ENCODE results near the gene TKTL2. TPM values are rescaled to one million over a fixed set of nuclear protein-coding genes. Genes with fewer than 3 reads are reported as not detected.

Gene TKTL2
- total RNA-seq, 2 experiments from 2014 or later: not detected

GRCh38 chr4:163486321-163486720, 12.8 kb upstream of the TKTL2 start:
- DNase-seq: no peak
- Mint-ChIP-seq H3K9me3 (ENCODE audit: low read depth) (no peaks in the 10 kb centered on the region), H3K27ac (no peak overlapping the region), H3K36me3 (ENCODE audit: low read depth) (no peaks in the 10 kb centered on the region), H3K4me3 (no peak overlapping the region), H3K27me3 (peaks cover 4% of the 10 kb centered on the region), H3K4me1 (no peaks in the 10 kb centered on the region)
- intact Hi-C loops (cut with DNase I, micrococcal nuclease): loop anchor here (5.0 to 10.0 kb wide), 4 partner anchors 196 to 1246 kb away; no protein-coding TSS in a partner anchor
- CTCF ChIA-PET: interaction anchor here (0.7 to 1.6 kb wide), 8 partner anchors 8 to 64 kb away, joined by 3 to 9 read pairs (median 4); partner anchors contain the start of gene TMA16
- no peak for ATAC-seq
- POLR2A ChIA-PET: interaction anchor here (0.7 kb wide), 1 partner anchor 19 kb away, joined by 3 read pairs; no protein-coding TSS in a partner anchor

- H3K4me3 Mint-ChIP-seq: no peak overlapping the region
- no peaks in the 10 kb centered on the region for H3K9me3 Mint-ChIP-seq (ENCODE audit: low read depth)
- no peak for ATAC-seq
- H3K27me3 Mint-ChIP-seq: peaks cover 4% of the 10 kb centered on the region
- no peaks in the 10 kb centered on the region for H3K4me1 Mint-ChIP-seq
- POLR2A ChIA-PET: interaction anchor here (0.8 kb wide), 1 partner anchor 9 kb away, joined by 3 read pairs; the partner anchor contains the start of gene TMA16
- H3K36me3 Mint-ChIP-seq (ENCODE audit: low read depth): no peaks in the 10 kb centered on the region
- H3K27ac Mint-ChIP-seq: no peak overlapping the region
- intact Hi-C loops (cut with DNase I, micrococcal nuclease): loop anchor here (1.0 to 10.0 kb wide), 6 partner anchors 59 to 1247 kb away; no protein-coding TSS in a partner anchor
- CTCF ChIA-PET: interaction anchor here (0.7 to 1.9 kb wide), 12 partner anchors 8 to 196 kb away, joined by 3 to 10 read pairs (median 4); partner anchors contain the start of gene TMA16
- DNase-seq: no peak
Observed at GRCh38 chr4:163485589-163485988, 12.0 kb upstream of the TKTL2 start.

- Mint-ChIP-seq H3K4me1 (no peaks in the 10 kb centered on the region), H3K36me3 (ENCODE audit: low read depth) (no peaks in the 10 kb centered on the region), H3K4me3 (no peak overlapping the region), H3K27me3 (peaks cover 4% of the 10 kb centered on the region), H3K27ac (no peak overlapping the region), H3K9me3 (ENCODE audit: low read depth) (no peaks in the 10 kb centered on the region)
- ChIA-PET POLR2A (no interaction called here), CTCF (interaction anchor here (1.0 to 1.9 kb wide), 8 partner anchors 9 to 196 kb away, joined by 3 to 10 read pairs (median 4); partner anchors contain the start of gene TMA16)
- ATAC-seq (peak; percentile 55), DNase-seq (peak; percentile 73)
- intact Hi-C loops (cut with DNase I, micrococcal nuclease): loop anchor here (1.0 to 10.0 kb wide), 8 partner anchors 59 to 1262 kb away; no protein-coding TSS in a partner anchor
Observed at GRCh38 chr4:163484906-163485305, 11.4 kb upstream of the TKTL2 start.

GRCh38 chr4:163482190-163482589, 8.6 kb upstream of the TKTL2 start:
- ATAC-seq (no peak), DNase-seq (no peak)
- no peak overlapping the region for H3K27ac Mint-ChIP-seq
- no peaks in the 10 kb centered on the region for H3K36me3 Mint-ChIP-seq (ENCODE audit: low read depth)
- H3K4me1 Mint-ChIP-seq: no peaks in the 10 kb centered on the region
- POLR2A ChIA-PET: no interaction called here
- intact Hi-C loops (cut with DNase I, micrococcal nuclease): loop anchor here (5.0 to 10.0 kb wide), 3 partner anchors 203 to 1265 kb away; no protein-coding TSS in a partner anchor
- H3K4me3 Mint-ChIP-seq: no peak overlapping the region
- CTCF ChIA-PET: interaction anchor here (0.6 to 1.0 kb wide), 2 partner anchors 11 to 66 kb away, joined by 3 read pairs; no protein-coding TSS in a partner anchor
- no peaks in the 10 kb centered on the region for H3K9me3 Mint-ChIP-seq (ENCODE audit: low read depth)
- H3K27me3 Mint-ChIP-seq: peaks cover 5% of the 10 kb centered on the region

GRCh38 chr4:163476761-163477438, 3.3 kb upstream of the TKTL2 start:
- H3K27me3 Mint-ChIP-seq: peaks cover 10% of the 10 kb centered on the region
- H3K27ac Mint-ChIP-seq: no peak overlapping the region
- ChIA-PET CTCF (no interaction called here), POLR2A (no interaction called here)
- H3K9me3 Mint-ChIP-seq (ENCODE audit: low read depth): no peaks in the 10 kb centered on the region
- DNase-seq: no peak
- no peak overlapping the region for H3K4me3 Mint-ChIP-seq
- no peaks in the 10 kb centered on the region for H3K4me1 Mint-ChIP-seq
- intact Hi-C loops (cut with DNase I, micrococcal nuclease): no loop called here
- no peak for ATAC-seq
- H3K36me3 Mint-ChIP-seq (ENCODE audit: low read depth): no peaks in the 10 kb centered on the region

GRCh38 chr4:163474027-163474426, 473 bp upstream of the TKTL2 start:
- intact Hi-C loops (cut with DNase I, micrococcal nuclease): no loop called here
- no peaks in the 10 kb centered on the region for H3K9me3 Mint-ChIP-seq (ENCODE audit: low read depth)
- ChIA-PET CTCF (no interaction called here), POLR2A (no interaction called here)
- H3K27ac Mint-ChIP-seq: no peak overlapping the region
- no peaks in the 10 kb centered on the region for H3K36me3 Mint-ChIP-seq (ENCODE audit: low read depth)
- no peak for DNase-seq
- no peak for ATAC-seq
- H3K4me3 Mint-ChIP-seq: no peak overlapping the region
- peaks cover 10% of the 10 kb centered on the region for H3K27me3 Mint-ChIP-seq
- no peaks in the 10 kb centered on the region for H3K4me1 Mint-ChIP-seq

GRCh38 chr4:163473130-163473529, 424 bp downstream of the TKTL2 start:
- ChIA-PET CTCF (no interaction called here), POLR2A (no interaction called here)
- Mint-ChIP-seq H3K27me3 (peaks cover 9% of the 10 kb centered on the region), H3K36me3 (ENCODE audit: low read depth) (no peaks in the 10 kb centered on the region), H3K4me1 (no peaks in the 10 kb centered on the region), H3K4me3 (no peak overlapping the region), H3K9me3 (ENCODE audit: low read depth) (no peaks in the 10 kb centered on the region), H3K27ac (no peak overlapping the region)
- DNase-seq (no peak), ATAC-seq (no peak)
- intact Hi-C loops (cut with DNase I, micrococcal nuclease): no loop called here

- ATAC-seq (no peak), DNase-seq (no peak)
- Mint-ChIP-seq H3K4me3 (no peak overlapping the region), H3K4me1 (no peaks in the 10 kb centered on the region), H3K27me3 (peaks cover 7% of the 10 kb centered on the region), H3K9me3 (ENCODE audit: low read depth) (no peaks in the 10 kb centered on the region), H3K36me3 (ENCODE audit: low read depth) (no peaks in the 10 kb centered on the region), H3K27ac (no peak overlapping the region)
- intact Hi-C loops (cut with DNase I, micrococcal nuclease): no loop called here
- ChIA-PET CTCF (no interaction called here), POLR2A (no interaction called here)
Observed at GRCh38 chr4:163470391-163470790, 3.2 kb downstream of the TKTL2 start.

- Mint-ChIP-seq H3K27me3 (peaks cover 4% of the 10 kb centered on the region), H3K4me3 (no peak overlapping the region), H3K4me1 (no peaks in the 10 kb centered on the region), H3K9me3 (ENCODE audit: low read depth) (no peaks in the 10 kb centered on the region), H3K27ac (no peak overlapping the region), H3K36me3 (ENCODE audit: low read depth) (no peaks in the 10 kb centered on the region)
- CTCF ChIA-PET: interaction anchor here (0.6 kb wide), 1 partner anchor 82 kb away, joined by 3 read pairs; no protein-coding TSS in a partner anchor
- ATAC-seq (no peak), DNase-seq (no peak)
- POLR2A ChIA-PET: interaction anchor here (0.6 kb wide), 1 partner anchor 19 kb away, joined by 3 read pairs; no protein-coding TSS in a partner anchor
- intact Hi-C loops (cut with DNase I, micrococcal nuclease): no loop called here
Observed at GRCh38 chr4:163467082-163467770, 6.3 kb downstream of the TKTL2 start.

- peaks cover 4% of the 10 kb centered on the region for H3K27me3 Mint-ChIP-seq
- H3K27ac Mint-ChIP-seq: no peak overlapping the region
- no peaks in the 10 kb centered on the region for H3K9me3 Mint-ChIP-seq (ENCODE audit: low read depth)
- intact Hi-C loops (cut with DNase I, micrococcal nuclease): no loop called here
- ChIA-PET POLR2A (no interaction called here), CTCF (no interaction called here)
- no peak for DNase-seq
- no peak for ATAC-seq
- H3K4me3 Mint-ChIP-seq: no peak overlapping the region
- H3K4me1 Mint-ChIP-seq: no peaks in the 10 kb centered on the region
- H3K36me3 Mint-ChIP-seq (ENCODE audit: low read depth): no peaks in the 10 kb centered on the region
Observed at GRCh38 chr4:163462556-163462955, 11.0 kb downstream of the TKTL2 start.

GRCh38 chr4:163448540-163449203, 24.9 kb downstream of the TKTL2 start:
- ChIA-PET POLR2A (no interaction called here), CTCF (no interaction called here)
- H3K27me3 Mint-ChIP-seq: peaks cover 5% of the 10 kb centered on the region
- H3K36me3 Mint-ChIP-seq (ENCODE audit: low read depth): no peaks in the 10 kb centered on the region
- no peaks in the 10 kb centered on the region for H3K9me3 Mint-ChIP-seq (ENCODE audit: low read depth)
- no peak overlapping the region for H3K27ac Mint-ChIP-seq
- no peaks in the 10 kb centered on the region for H3K4me1 Mint-ChIP-seq
- no peak overlapping the region for H3K4me3 Mint-ChIP-seq
- intact Hi-C loops (cut with DNase I, micrococcal nuclease): no loop called here
- no peak for DNase-seq
- no peak for ATAC-seq
